Activated CD8-positive, alpha-beta memory T cell treated with anti-CD3 and anti-CD28 coated beads for 1 hour (primary cell): ENCODE results near the gene SF3B2.
"Not testable (repeated sequence)": the region's sequence is repeated elsewhere in the genome, so short reads cannot be mapped to it uniquely, and the experiment has no call there.

Experiments used
- DNase-seq, 2 donors: peaks; one replicate each; pipeline ENCODE4 v3.0.0-alpha.2; 2020; ENCODE audit warnings: low read depth in 1 of 2; ENCODE audit errors: extremely low read depth in 1 of 2

SF3B2 gene

GRCh38 chr11:66051766-66052663, at the start of gene SF3B2:
TSS of gene SF3B2 (plus strand) at chr11:66052364. CDS start at chr11:66052385, 21 bp downstream.
- peak; percentile 84 to 91 for DNase-seq

GRCh38 chr11:66002648-66003225, 49.4 kb upstream of the SF3B2 start:
- no peak for DNase-seq

GRCh38 chr11:66003291-66003690, 48.9 kb upstream of the SF3B2 start:
- no peak for DNase-seq

- no peak for DNase-seq
Measured at GRCh38 chr11:66004186-66004585, 48.0 kb upstream of the SF3B2 start.

GRCh38 chr11:66006134-66006890, 45.9 kb upstream of the SF3B2 start:
- no peak for DNase-seq

GRCh38 chr11:66006891-66007176, 45.3 kb upstream of the SF3B2 start:
- no peak for DNase-seq

- DNase-seq, result no peak
Measured at GRCh38 chr11:66007201-66007634, 44.9 kb upstream of the SF3B2 start.

- DNase-seq, result no peak
Measured at GRCh38 chr11:66008095-66008467, 44.1 kb upstream of the SF3B2 start.

GRCh38 chr11:66008468-66009101, 43.6 kb upstream of the SF3B2 start:
- no peak for DNase-seq

- not testable (repeated sequence) for DNase-seq
Measured at GRCh38 chr11:66010036-66010435, 42.1 kb upstream of the SF3B2 start.

GRCh38 chr11:66011239-66011784, 40.9 kb upstream of the SF3B2 start:
- DNase-seq, result no peak

- DNase-seq, result no peak
Measured at GRCh38 chr11:66011785-66012303, 40.3 kb upstream of the SF3B2 start, which contains the start of gene CST6. TSS of gene CST6 (plus strand) at chr11:66012008. CDS start at chr11:66012045, 37 bp downstream.

- no peak for DNase-seq
Measured at GRCh38 chr11:66012371-66012945, 39.7 kb upstream of the SF3B2 start.

- DNase-seq, result no peak
Measured at GRCh38 chr11:66012946-66013761, 39.0 kb upstream of the SF3B2 start.

- no peak for DNase-seq
Measured at GRCh38 chr11:66013762-66014100, 38.4 kb upstream of the SF3B2 start.

GRCh38 chr11:66014804-66015453, 37.2 kb upstream of the SF3B2 start:
- no peak for DNase-seq

GRCh38 chr11:66015454-66015881, 36.7 kb upstream of the SF3B2 start:
- no peak for DNase-seq

GRCh38 chr11:66015936-66016792, 36.0 kb upstream of the SF3B2 start:
- DNase-seq, result no peak
